GM18507 (cell line): ENCODE measurements around the gene GLT1D1.

Experiments
- DNase-seq: peaks from one replicate; pipeline ENCODE4 v3.0.0; 2011; ENCODE audit warnings: low read depth; ENCODE audit not compliant: insufficient read length; ENCODE audit errors: extremely low spot score
- FAIRE-seq: peaks from 2 replicates; lab custom pipeline; 2011; peaks lifted over from hg19 to GRCh38; lab: Jason Lieb, UNC

GLT1D1 gene

GRCh38 chr12:128942960-128943477, 89.7 kb downstream of the GLT1D1 start:
- FAIRE-seq (no peak), DNase-seq (no peak)

GRCh38 chr12:128944956-128945355, 91.7 kb downstream of the GLT1D1 start:
- FAIRE-seq: no peak
- no peak for DNase-seq

- DNase-seq: no peak
- no peak for FAIRE-seq
Measured at GRCh38 chr12:128947209-128947608, 93.9 kb downstream of the GLT1D1 start.

GRCh38 chr12:128949086-128949485, 95.8 kb downstream of the GLT1D1 start:
- DNase-seq (no peak), FAIRE-seq (no peak)

GRCh38 chr12:128951448-128951847, 98.2 kb downstream of the GLT1D1 start:
- no peak for FAIRE-seq

GRCh38 chr12:128956755-128957154, 103.5 kb downstream of the GLT1D1 start:
- no peak for FAIRE-seq
- DNase-seq: no peak

More at GRCh38 chr12:128951448-128951847, 98.2 kb downstream of the GLT1D1 start:
- DNase-seq: no peak

- DNase-seq: no peak
- FAIRE-seq: no peak
Measured at GRCh38 chr12:128959901-128960300, 106.6 kb downstream of the GLT1D1 start.

GRCh38 chr12:128961308-128961902, 108.1 kb downstream of the GLT1D1 start:
- FAIRE-seq (no peak), DNase-seq (no peak)

- DNase-seq (no peak), FAIRE-seq (no peak)
Measured at GRCh38 chr12:128961957-128962356, 108.7 kb downstream of the GLT1D1 start.

GRCh38 chr12:128966203-128966810, 113.0 kb downstream of the GLT1D1 start:
- FAIRE-seq (no peak), DNase-seq (no peak)

GRCh38 chr12:128968668-128969067, 115.4 kb downstream of the GLT1D1 start:
- DNase-seq (no peak), FAIRE-seq (no peak)

- DNase-seq: peak; percentile 23
- FAIRE-seq: peak; percentile 31
Measured at GRCh38 chr12:128969480-128970055, 116.3 kb downstream of the GLT1D1 start.

GRCh38 chr12:128970110-128970509, 116.8 kb downstream of the GLT1D1 start:
- no peak for DNase-seq

GRCh38 chr12:128970941-128971340, 117.7 kb downstream of the GLT1D1 start:
- no peak for DNase-seq
- no peak for FAIRE-seq

More at GRCh38 chr12:128970110-128970509, 116.8 kb downstream of the GLT1D1 start:
- FAIRE-seq: no peak

GRCh38 chr12:128971802-128972201, 118.5 kb downstream of the GLT1D1 start:
- no peak for FAIRE-seq

GRCh38 chr12:128973883-128974681, 120.8 kb downstream of the GLT1D1 start:
- DNase-seq (no peak), FAIRE-seq (no peak)

More at GRCh38 chr12:128971802-128972201, 118.5 kb downstream of the GLT1D1 start:
- no peak for DNase-seq

GRCh38 chr12:128974881-128975280, 121.6 kb downstream of the GLT1D1 start:
- no peak for FAIRE-seq

GRCh38 chr12:128976120-128976738, 123.0 kb downstream of the GLT1D1 start:
- no peak for FAIRE-seq

More at GRCh38 chr12:128974881-128975280, 121.6 kb downstream of the GLT1D1 start:
- no peak for DNase-seq

GRCh38 chr12:128977441-128977840, 124.2 kb downstream of the GLT1D1 start:
- DNase-seq: no peak
- no peak for FAIRE-seq

More at GRCh38 chr12:128976120-128976738, 123.0 kb downstream of the GLT1D1 start:
- no peak for DNase-seq
